GM12878 (cell line): Measurements from ENCODE around the gene MTSS2. TPM values are rescaled to one million over a fixed set of nuclear protein-coding genes. Genes with fewer than 3 reads are reported as not detected.

Experiments
- ATAC-seq: fragments of 200-7000 bp; cut with Tn5 transposase; 3 replicates; pipeline ENCODE4 v1.9.1; 2020; ENCODE audit warnings: mild to moderate bottlenecking, moderate library complexity
- BruUV-seq: library from RNA; stranded (reverse); fragments of 400-500 nt; replicated peaks from 2 replicates; lab custom pipeline; 2021; lab: Mats Ljungman, UMichigan
- CTCF ChIA-PET: fragments of 300-600 bp; sonication (Branson Sonifier 250); formaldehyde crosslinking; extraction: SDS; loops from one replicate; lab custom pipeline; 2021; ENCODE audit warnings: inconsistent platforms; lab: Yijun Ruan, JAX
- POLR2A ChIA-PET: fragments of 350-600 bp; formaldehyde crosslinking; extraction: SDS; loops from one replicate; lab custom pipeline; 2021; ENCODE audit warnings: inconsistent platforms; lab: Charles Lee
- RAD21 ChIA-PET: fragments of 300-600 bp; sonication (Branson Sonifier 250); formaldehyde crosslinking; loops from one replicate; lab custom pipeline; 2023; ENCODE audit warnings: antibody characterized with exemption; ENCODE audit not compliant: unreplicated experiment; lab: Charles Lee
- SMC1A ChIA-PET: fragments of 300-600 bp; sonication (Branson Sonifier 250); formaldehyde crosslinking; loops from one replicate; lab custom pipeline; 2023; ENCODE audit not compliant: unreplicated experiment, uncharacterized antibody; lab: Charles Lee
- DNase-seq: peaks from one replicate; pipeline ENCODE4 v3.0.0-alpha.2; 2011; ENCODE audit warnings: low read depth, low spot score
- FAIRE-seq: peaks from 3 replicates; lab custom pipeline; 2011; peaks lifted over from hg19 to GRCh38; lab: Jason Lieb, UNC
- H2AFZ ChIP-seq: 2 replicates; pipeline ENCODE4 v1.6.0; 2011; ENCODE audit warnings: low read depth, low read length, control low read depth; ENCODE audit not compliant: control insufficient read depth
- H3K27ac ChIP-seq: 2 replicates; pipeline ENCODE4 v1.5.1; 2011; ENCODE audit warnings: control low read depth; ENCODE audit not compliant: control insufficient read depth, insufficient read depth
- H3K27me3 ChIP-seq, 2 experiments: replicated peaks in 1 of 2; 2 replicates each; pipeline versions ENCODE4 v1.6.0 to v1.6.1; 2011; ENCODE audit warnings: low read length in 1 of 2; ENCODE audit not compliant: control insufficient read depth in 2 of 2, insufficient read depth in 2 of 2
- H3K36me3 ChIP-seq, 2 experiments: 2 replicates each; pipeline ENCODE4 v1.5.1; 2011; ENCODE audit warnings: low read length in 1 of 2; ENCODE audit not compliant: control insufficient read depth in 2 of 2, insufficient read depth in 2 of 2
- H3K4me1 ChIP-seq: 2 replicates; pipeline ENCODE4 v1.6.1; 2011; ENCODE audit warnings: mild to moderate bottlenecking, low read length, moderate library complexity, mixed read lengths; ENCODE audit not compliant: control insufficient read depth, insufficient read depth
- H3K4me2 ChIP-seq: 2 replicates; pipeline ENCODE4 v1.6.0; 2011; ENCODE audit warnings: control low read depth; ENCODE audit not compliant: control insufficient read depth, insufficient read depth
- H3K4me3 ChIP-seq: fragments of 200-600 bp; sonication (generic); 2 replicates; pipeline ENCODE4 v1.5.1; 2016
- H3K79me2 ChIP-seq: 2 replicates; pipeline ENCODE4 v1.6.0; 2011; ENCODE audit warnings: low read length; ENCODE audit not compliant: control insufficient read depth, insufficient read depth
- H3K9ac ChIP-seq: 2 replicates; pipeline ENCODE4 v1.8.0; 2011; ENCODE audit warnings: low read length, control low read depth, mixed read lengths; ENCODE audit not compliant: control insufficient read depth, insufficient read depth
- H3K9me3 ChIP-seq: replicated peaks from 3 replicates; pipeline ENCODE4 v1.5.1; 2011; ENCODE audit warnings: mild to moderate bottlenecking, low read length; ENCODE audit not compliant: control insufficient read depth, insufficient read depth
- H4K20me1 ChIP-seq: 2 replicates; pipeline ENCODE4 v1.6.0; 2011; ENCODE audit not compliant: control insufficient read depth, insufficient read depth
- CREB1 ChIP-seq: IDR thresholded peaks from 2 replicates; pipeline ENCODE4 v1.6.1; 2012; ENCODE audit warnings: low read depth, mild to moderate bottlenecking, inconsistent platforms
- NRF1 ChIP-seq: conservative IDR thresholded peaks from 2 replicates; pipeline ENCODE4 v1.6.1; 2011; ENCODE audit warnings: mild to moderate bottlenecking, low read depth, low read length, improper control_type of control experiment
- YBX1 ChIP-seq: fragments of 450-650 bp; IDR thresholded peaks from 2 replicates; pipeline ENCODE4 v1.6.1; 2016; ENCODE audit warnings: antibody characterized with exemption
- WGBS: methylation state at CpG from one replicate; pipeline ENCODE4 v1.1.6; 2016; ENCODE audit warnings: low lambda C conversion rate; ENCODE audit not compliant: insufficient replicate concordance, insufficient coverage; ENCODE audit errors: missing lambda C conversion rate; 5-methylcytosine and 5-hydroxymethylcytosine counted together
- in situ Hi-C: fragments of 300-500 bp; cut with MboI; formaldehyde crosslinking; loops from 9 replicates; pipeline ENCODE4 v1.14.3; 2018; ENCODE audit warnings: mixed read lengths
- intact Hi-C: fragments of 100-400 bp; cut with micrococcal nuclease; formaldehyde crosslinking; loops from one replicate; pipeline ENCODE4 v1.14.2; 2022; ENCODE audit not compliant: unreplicated experiment
- polyA plus RNA-seq, 11 experiments: library from polyadenylated mRNA; depleted of rRNA in 4 of 11; unstranded in 6 of 11; stranded (reverse) in 5 of 11; fragments of >200 nt; fragmentation: Nextera tagmentation in 4 of 11; fragmentation: Illumina TruSeq in 1 of 11; extraction: Ambion mirVana in 4 of 11; extraction: Trizol in 1 of 11; gene quantifications; 1 replicate in 1 of 11; 2 replicates in 10 of 11; pipeline versions ENCODE4 v1.2.1 to v1.2.3, GENCODE V29; 2011 to 2016; ENCODE audit warnings: inconsistent platforms in 2 of 11, missing spikeins in 2 of 11, low read depth in 1 of 11
- total RNA-seq, 4 experiments: library from RNA; depleted of rRNA in 3 of 4; stranded (reverse); fragments of >200 nt in 3 of 4; fragmentation: Illumina TruSeq in 1 of 4; extraction: Trizol in 1 of 4; gene quantifications; 2 replicates each; pipeline versions ENCODE4 v1.2.1 to v1.2.3, GENCODE V29; 2013 to 2021

Gene MTSS2
- total and polyA plus RNA-seq, 10 of the 15 experiments (the other 5 are each of a cell fraction or from before 2014, with no cell fraction given) = under 0.01 to 0.51 (median 0.14) TPM; not detected in 4

DNA sequence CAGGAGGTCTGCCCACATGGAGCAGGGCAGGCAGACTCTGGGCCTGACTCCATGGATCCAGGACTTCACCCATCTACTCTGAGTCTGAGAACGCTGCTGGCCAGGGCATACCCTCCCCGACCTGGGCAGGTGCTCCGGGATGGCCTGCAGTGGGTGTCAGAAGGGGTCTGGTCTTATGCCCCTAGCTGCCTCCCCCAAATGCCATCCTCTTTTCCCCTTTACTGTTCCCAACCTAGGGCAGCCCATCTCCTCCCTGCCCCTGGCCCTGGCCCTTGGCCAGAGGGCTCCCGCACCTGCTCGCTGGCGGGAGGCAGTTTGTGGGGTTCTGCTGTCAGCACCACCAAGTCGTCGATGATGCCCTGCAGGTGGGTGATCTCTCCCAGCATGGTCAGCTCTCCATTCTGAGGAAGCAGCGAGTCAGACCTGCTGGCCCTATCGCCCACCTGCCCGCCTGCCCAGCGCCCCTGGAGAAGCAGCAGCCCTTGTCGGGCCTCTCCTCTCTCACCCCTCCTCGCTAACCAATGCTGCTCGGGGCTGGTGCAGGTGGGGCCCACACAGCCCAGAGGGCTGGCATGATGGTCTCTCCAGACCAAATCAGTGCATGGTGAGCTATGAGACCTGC is 8.2 kb downstream of the MTSS2 start:
- Histone ChIP-seq H3K4me1 (no peaks in the 10 kb centered on the region), H3K27me3 (no peaks in the 10 kb centered on the region), H4K20me1 (no peaks in the 10 kb centered on the region), H3K4me3 (no peak overlapping the region), H3K9me3 (no peaks in the 10 kb centered on the region), H3K9ac (no peak overlapping the region), H2AFZ (no peak overlapping the region), H3K79me2 (no peaks in the 10 kb centered on the region), H3K4me2 (no peak overlapping the region), H3K27ac (no peak overlapping the region), H3K36me3 (no peaks in the 10 kb centered on the region)
- ATAC-seq (no peak), FAIRE-seq (no peak), DNase-seq (no peak)
- RAD21 ChIA-PET = no interaction called here
- in situ Hi-C loops = no loop called here
- SMC1A ChIA-PET = no interaction called here
- intact Hi-C loops = no loop called here
- no TSS peak for BruUV-seq
- POLR2A ChIA-PET = no interaction called here
- TF ChIP-seq CREB1 = no peak
- CTCF ChIA-PET = interaction anchor here (2.1 kb wide), 1 partner anchor 94 kb away, joined by 5 read pairs; no protein-coding TSS in a partner anchor
- 67% methylated on average over 14 of the region's 15 CpGs for WGBS

GRCh38 chr16:70676675-70677498 is 9.0 kb downstream of the MTSS2 start:
- Histone ChIP-seq H3K4me3 (no peak overlapping the region), H3K9me3 (no peaks in the 10 kb centered on the region), H3K4me1 (no peaks in the 10 kb centered on the region), H3K9ac (no peak overlapping the region), H3K79me2 (no peaks in the 10 kb centered on the region), H4K20me1 (no peaks in the 10 kb centered on the region), H3K4me2 (no peak overlapping the region), H3K27me3 (no peaks in the 10 kb centered on the region), H3K27ac (no peak overlapping the region), H3K36me3 (no peaks in the 10 kb centered on the region), H2AFZ (no peak overlapping the region)
- no TSS peak for BruUV-seq
- FAIRE-seq (no peak), DNase-seq (no peak), ATAC-seq (no peak)
- RAD21 ChIA-PET = no interaction called here
- WGBS = 38% methylated on average over 14 of the region's 14 CpGs
- CTCF ChIA-PET = interaction anchor here (2.1 kb wide), 1 partner anchor 94 kb away, joined by 5 read pairs; no protein-coding TSS in a partner anchor
- POLR2A ChIA-PET = no interaction called here
- in situ Hi-C loops (no loop called here), intact Hi-C loops (no loop called here)
- SMC1A ChIA-PET = no interaction called here
- TF ChIP-seq NRF1 (no peak), YBX1 (no peak)
